Liver (tissue), 9 donors: ENCODE measurements around the gene DLGAP4. TPM values are rescaled to one million over a fixed set of nuclear protein-coding genes. Genes with fewer than 3 reads are reported as not detected.

ENCODE experiments used
- DNase-seq: peaks from one replicate; pipeline ENCODE4 v3.0.0-alpha.2; 2017; ENCODE audit warnings: low spot score
- H3K27ac ChIP-seq, 2 donors: one replicate each; pipeline ENCODE4 v1.7.0; 2013; ENCODE audit warnings: inconsistent platforms in 2 of 2, low read length in 2 of 2, control low read depth in 1 of 2, low read depth in 1 of 2, mild to moderate bottlenecking in 1 of 2
- H3K27me3 ChIP-seq, 4 donors: one replicate each; pipeline versions ENCODE4 v1.6.1 to v1.7.0; 2013; ENCODE audit warnings: low read length in 3 of 4, inconsistent platforms in 1 of 4, mild to moderate bottlenecking in 1 of 4, moderate library complexity in 1 of 4; ENCODE audit not compliant: control insufficient read depth in 4 of 4, insufficient read depth in 4 of 4
- H3K36me3 ChIP-seq, 4 donors: one replicate each; pipeline versions ENCODE4 v1.6.1 to v1.7.0; 2013; ENCODE audit warnings: low read length in 3 of 4, mild to moderate bottlenecking in 3 of 4, low read depth in 1 of 4, moderate library complexity in 1 of 4; ENCODE audit not compliant: control insufficient read depth in 4 of 4, insufficient read depth in 3 of 4
- H3K4me1 ChIP-seq, 4 donors: one replicate each; pipeline versions ENCODE4 v1.6.1 to v1.7.0; 2013; ENCODE audit warnings: low read length in 3 of 4, mild to moderate bottlenecking in 3 of 4, moderate library complexity in 1 of 4; ENCODE audit not compliant: control insufficient read depth in 4 of 4, insufficient read depth in 4 of 4
- H3K4me3 ChIP-seq, 3 donors: one replicate each; pipeline versions ENCODE4 v1.6.1 to v1.7.0; 2013; ENCODE audit warnings: low read length in 3 of 3, control low read depth in 1 of 3, low read depth in 1 of 3, mild to moderate bottlenecking in 1 of 3
- H3K9ac ChIP-seq, 2 donors: one replicate each; pipeline ENCODE4 v1.7.0; 2013; ENCODE audit warnings: low read length in 2 of 2, mild to moderate bottlenecking in 2 of 2, moderate library complexity in 2 of 2, control low read depth in 1 of 2, low read depth in 1 of 2
- H3K9me3 ChIP-seq, 4 donors: one replicate each; pipeline versions ENCODE4 v1.6.1 to v1.7.0; 2013; ENCODE audit warnings: low read length in 3 of 4; ENCODE audit not compliant: control insufficient read depth in 4 of 4
- EGR1 ChIP-seq, 2 donors: IDR thresholded peaks; 2 replicates each; pipeline ENCODE4 v1.6.1; 2016 to 2018; ENCODE audit warnings: antibody characterized with exemption in 2 of 2, low read depth in 2 of 2
- FOXA1 ChIP-seq: IDR thresholded peaks from 2 replicates; pipeline ENCODE4 v1.6.1; 2016; ENCODE audit warnings: antibody characterized with exemption
- FOXA2 ChIP-seq: IDR thresholded peaks from 2 replicates; pipeline ENCODE4 v1.6.1; 2016; ENCODE audit warnings: antibody characterized with exemption
- GABPA ChIP-seq, 2 donors: IDR thresholded peaks in 1 of 2; conservative IDR thresholded peaks in 1 of 2; 2 replicates each; pipeline ENCODE4 v1.6.1; 2016; ENCODE audit warnings: antibody characterized with exemption in 2 of 2, mild to moderate bottlenecking in 1 of 2, moderate library complexity in 1 of 2
- HNF4A ChIP-seq, 2 donors: conservative IDR thresholded peaks; 2 replicates each; pipeline ENCODE4 v1.6.1; 2016; ENCODE audit warnings: antibody characterized with exemption in 2 of 2, mild to moderate bottlenecking in 2 of 2
- HNF4G ChIP-seq: IDR thresholded peaks from 2 replicates; pipeline ENCODE4 v1.6.1; 2016; ENCODE audit warnings: antibody characterized with exemption
- JUND ChIP-seq, 2 donors: IDR thresholded peaks; 2 replicates each; pipeline ENCODE4 v1.6.1; 2016; ENCODE audit warnings: antibody characterized with exemption in 2 of 2
- NR2F2 ChIP-seq: IDR thresholded peaks from 2 replicates; pipeline ENCODE4 v1.6.1; 2016; ENCODE audit warnings: antibody characterized with exemption
- RAD21 ChIP-seq, 2 donors: IDR thresholded peaks; 2 replicates each; pipeline ENCODE4 v1.6.1; 2016; ENCODE audit warnings: antibody characterized with exemption in 2 of 2, mild to moderate bottlenecking in 2 of 2
- RXRA ChIP-seq, 2 donors: IDR thresholded peaks; 2 replicates each; pipeline ENCODE4 v1.6.1; 2017 to 2018; ENCODE audit warnings: antibody characterized with exemption in 2 of 2, mild to moderate bottlenecking in 1 of 2
- SP1 ChIP-seq: IDR thresholded peaks from 2 replicates; pipeline ENCODE4 v1.6.1; 2018; ENCODE audit warnings: antibody characterized with exemption, mild to moderate bottlenecking
- TAF1 ChIP-seq: conservative IDR thresholded peaks from 2 replicates; pipeline ENCODE4 v1.6.1; 2016; ENCODE audit warnings: antibody characterized with exemption, mild to moderate bottlenecking
- YY1 ChIP-seq: IDR thresholded peaks from 2 replicates; pipeline ENCODE4 v1.6.1; 2016; ENCODE audit warnings: antibody characterized with exemption, mild to moderate bottlenecking
- WGBS: extraction: QIAGEN DNeasy Blood & Tissue Kit; methylation state at CpG from one replicate; pipeline ENCODE4 v1.1.7; 2013; 5-methylcytosine and 5-hydroxymethylcytosine counted together
- polyA plus RNA-seq, 2 donors: library from polyadenylated mRNA; stranded (reverse) in 1 of 2; unstranded in 1 of 2; fragments of 200-250 nt in 1 of 2; fragments of >200 nt in 1 of 2; fragmentation: Nextera tagmentation in 1 of 2; extraction: Ambion mirVana in 1 of 2; gene quantifications; one replicate each; pipeline versions ENCODE4 v1.2.1 to v1.2.3, GENCODE V29; 2013 to 2015
- total RNA-seq, 2 donors: library from RNA; depleted of rRNA; stranded (reverse); fragments of >200 nt; gene quantifications; one replicate each; pipeline ENCODE4 v1.2.3, GENCODE V29; 2014
- TF ChIP-seq, protein P1 (sequence below): IDR thresholded peaks from 2 replicates; pipeline ENCODE4 v1.6.1; 2016; ENCODE audit warnings: antibody characterized with exemption
- TF ChIP-seq, protein P2 (sequence below): fragments of 150-350 bp; IDR thresholded peaks from 2 replicates; pipeline ENCODE4 v1.5.1; 2017; ENCODE audit warnings: improper control_type of control experiment, low read depth, low read length; ENCODE audit not compliant: missing input control
- TF ChIP-seq, protein P3 (sequence below): IDR thresholded peaks from 2 replicates; pipeline ENCODE4 v1.6.1; 2016; ENCODE audit warnings: antibody characterized with exemption
- TF ChIP-seq, protein P4 (sequence below): IDR thresholded peaks from 2 replicates; pipeline ENCODE4 v1.6.1; 2016; ENCODE audit warnings: antibody characterized with exemption
- TF ChIP-seq, protein P5 (sequence below): IDR thresholded peaks from 2 replicates; pipeline ENCODE4 v1.6.1; 2016; ENCODE audit warnings: antibody characterized with exemption, mild to moderate bottlenecking
- donor health status: healthy.
- donor health status: healthy.
- donor health status: healthy.
- donor health status: healthy.
- donor health status: healthy.

The DLGAP4 gene
- total and polyA plus RNA-seq, 4 donors: 2.9 to 18.7 (median 11.2) TPM

DNA sequence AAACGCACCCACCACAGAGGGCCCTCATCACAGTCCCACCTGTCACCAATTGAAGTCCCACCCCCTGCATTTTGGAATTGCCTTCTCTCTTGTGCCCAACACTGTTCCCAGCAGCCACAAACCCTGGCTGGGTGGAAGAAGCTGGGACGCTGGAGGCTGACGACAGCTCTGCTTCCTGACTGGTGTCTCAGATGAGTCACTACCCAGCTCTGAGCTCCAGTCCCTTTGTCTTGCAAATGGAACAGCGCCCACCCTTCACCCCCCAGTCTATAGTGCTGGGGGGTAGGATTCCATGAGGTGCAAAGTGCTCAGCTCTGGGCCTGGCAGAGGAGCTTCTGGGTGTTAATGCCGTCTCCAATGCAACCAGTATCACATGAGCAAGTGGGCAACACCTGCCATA is 85.3 kb downstream of the DLGAP4 start:
- Histone ChIP-seq H3K9me3 (no peaks in the 10 kb centered on the region), H3K27me3 (no peaks in the 10 kb centered on the region), H3K4me1 (no peaks in the 10 kb centered on the region), H3K27ac (no peak overlapping the region), H3K4me3 (no peak overlapping the region), H3K36me3 (no peaks in the 10 kb centered on the region), H3K9ac (no peak overlapping the region)
- WGBS: 44% methylated on average over 5 of the region's 5 CpGs
- no peak for DNase-seq
- no peak for TF ChIP-seq FOXA1
- TF ChIP-seq JUND (IDR thresholded peaks at IDR 0.05): no peak
- TF ChIP-seq GABPA (IDR thresholded peaks at IDR 0.05 in 1 of 2, conservative IDR thresholded peaks at IDR 0.05 in 1 of 2): no peak
- no peak for TF ChIP-seq EGR1 (IDR thresholded peaks at IDR 0.05; ENCODE audit: low read depth in 2 of 2)
- TF ChIP-seq NR2F2: no peak
- no peak for TF ChIP-seq HNF4G
- TF ChIP-seq, protein P1, sequence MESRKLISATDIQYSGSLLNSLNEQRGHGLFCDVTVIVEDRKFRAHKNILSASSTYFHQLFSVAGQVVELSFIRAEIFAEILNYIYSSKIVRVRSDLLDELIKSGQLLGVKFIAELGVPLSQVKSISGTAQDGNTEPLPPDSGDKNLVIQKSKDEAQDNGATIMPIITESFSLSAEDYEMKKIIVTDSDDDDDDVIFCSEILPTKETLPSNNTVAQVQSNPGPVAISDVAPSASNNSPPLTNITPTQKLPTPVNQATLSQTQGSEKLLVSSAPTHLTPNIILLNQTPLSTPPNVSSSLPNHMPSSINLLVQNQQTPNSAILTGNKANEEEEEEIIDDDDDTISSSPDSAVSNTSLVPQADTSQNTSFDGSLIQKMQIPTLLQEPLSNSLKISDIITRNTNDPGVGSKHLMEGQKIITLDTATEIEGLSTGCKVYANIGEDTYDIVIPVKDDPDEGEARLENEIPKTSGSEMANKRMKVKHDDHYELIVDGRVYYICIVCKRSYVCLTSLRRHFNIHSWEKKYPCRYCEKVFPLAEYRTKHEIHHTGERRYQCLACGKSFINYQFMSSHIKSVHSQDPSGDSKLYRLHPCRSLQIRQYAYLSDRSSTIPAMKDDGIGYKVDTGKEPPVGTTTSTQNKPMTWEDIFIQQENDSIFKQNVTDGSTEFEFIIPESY: no peak
- TF ChIP-seq FOXA2: no peak

DNA sequence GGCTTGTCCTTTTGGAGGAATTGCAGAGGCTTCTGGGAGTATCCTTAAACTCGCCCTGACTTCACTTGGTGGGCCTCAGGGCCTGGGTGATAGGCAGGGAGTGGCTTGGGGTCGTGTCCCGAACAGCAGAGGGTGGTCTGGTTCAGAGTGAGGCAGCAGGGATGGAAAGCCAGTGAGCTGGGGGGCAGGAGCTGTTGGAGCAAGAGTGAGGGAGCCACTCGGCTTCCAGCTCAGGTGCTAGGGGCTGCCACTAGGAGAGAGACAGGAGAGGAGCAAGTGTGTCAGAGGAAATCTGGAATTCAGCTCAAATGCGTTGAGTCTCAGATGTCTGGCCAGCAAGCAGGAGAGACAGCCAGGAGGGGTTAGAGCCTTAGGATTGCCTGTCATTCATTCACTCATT is 85.8 kb downstream of the DLGAP4 start:
- no peak overlapping the region for H3K4me3 ChIP-seq
- H3K36me3 ChIP-seq: no peaks in the 10 kb centered on the region
- no peak for DNase-seq
- TF ChIP-seq RAD21 (IDR thresholded peaks at IDR 0.05) (no peak), TAF1 (no peak), GABPA (IDR thresholded peaks at IDR 0.05 in 1 of 2, conservative IDR thresholded peaks at IDR 0.05 in 1 of 2) (no peak), HNF4A (conservative IDR thresholded peaks at IDR 0.05) (no peak), JUND (IDR thresholded peaks at IDR 0.05) (no peak), HNF4G (no peak), EGR1 (IDR thresholded peaks at IDR 0.05; ENCODE audit: low read depth in 2 of 2) (no peak), SP1 (no peak), RXRA (IDR thresholded peaks at IDR 0.05) (no peak), FOXA2 (no peak), YY1 (no peak), NR2F2 (no peak), FOXA1 (no peak)
- TF ChIP-seq, protein P2, sequence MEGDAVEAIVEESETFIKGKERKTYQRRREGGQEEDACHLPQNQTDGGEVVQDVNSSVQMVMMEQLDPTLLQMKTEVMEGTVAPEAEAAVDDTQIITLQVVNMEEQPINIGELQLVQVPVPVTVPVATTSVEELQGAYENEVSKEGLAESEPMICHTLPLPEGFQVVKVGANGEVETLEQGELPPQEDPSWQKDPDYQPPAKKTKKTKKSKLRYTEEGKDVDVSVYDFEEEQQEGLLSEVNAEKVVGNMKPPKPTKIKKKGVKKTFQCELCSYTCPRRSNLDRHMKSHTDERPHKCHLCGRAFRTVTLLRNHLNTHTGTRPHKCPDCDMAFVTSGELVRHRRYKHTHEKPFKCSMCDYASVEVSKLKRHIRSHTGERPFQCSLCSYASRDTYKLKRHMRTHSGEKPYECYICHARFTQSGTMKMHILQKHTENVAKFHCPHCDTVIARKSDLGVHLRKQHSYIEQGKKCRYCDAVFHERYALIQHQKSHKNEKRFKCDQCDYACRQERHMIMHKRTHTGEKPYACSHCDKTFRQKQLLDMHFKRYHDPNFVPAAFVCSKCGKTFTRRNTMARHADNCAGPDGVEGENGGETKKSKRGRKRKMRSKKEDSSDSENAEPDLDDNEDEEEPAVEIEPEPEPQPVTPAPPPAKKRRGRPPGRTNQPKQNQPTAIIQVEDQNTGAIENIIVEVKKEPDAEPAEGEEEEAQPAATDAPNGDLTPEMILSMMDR: no peak
- TF ChIP-seq, protein P3, sequence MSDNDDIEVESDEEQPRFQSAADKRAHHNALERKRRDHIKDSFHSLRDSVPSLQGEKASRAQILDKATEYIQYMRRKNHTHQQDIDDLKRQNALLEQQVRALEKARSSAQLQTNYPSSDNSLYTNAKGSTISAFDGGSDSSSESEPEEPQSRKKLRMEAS: no peak
- TF ChIP-seq, protein P1: no peak
- TF ChIP-seq, protein P4, sequence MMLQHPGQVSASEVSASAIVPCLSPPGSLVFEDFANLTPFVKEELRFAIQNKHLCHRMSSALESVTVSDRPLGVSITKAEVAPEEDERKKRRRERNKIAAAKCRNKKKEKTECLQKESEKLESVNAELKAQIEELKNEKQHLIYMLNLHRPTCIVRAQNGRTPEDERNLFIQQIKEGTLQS: no peak
- TF ChIP-seq, protein P5, sequence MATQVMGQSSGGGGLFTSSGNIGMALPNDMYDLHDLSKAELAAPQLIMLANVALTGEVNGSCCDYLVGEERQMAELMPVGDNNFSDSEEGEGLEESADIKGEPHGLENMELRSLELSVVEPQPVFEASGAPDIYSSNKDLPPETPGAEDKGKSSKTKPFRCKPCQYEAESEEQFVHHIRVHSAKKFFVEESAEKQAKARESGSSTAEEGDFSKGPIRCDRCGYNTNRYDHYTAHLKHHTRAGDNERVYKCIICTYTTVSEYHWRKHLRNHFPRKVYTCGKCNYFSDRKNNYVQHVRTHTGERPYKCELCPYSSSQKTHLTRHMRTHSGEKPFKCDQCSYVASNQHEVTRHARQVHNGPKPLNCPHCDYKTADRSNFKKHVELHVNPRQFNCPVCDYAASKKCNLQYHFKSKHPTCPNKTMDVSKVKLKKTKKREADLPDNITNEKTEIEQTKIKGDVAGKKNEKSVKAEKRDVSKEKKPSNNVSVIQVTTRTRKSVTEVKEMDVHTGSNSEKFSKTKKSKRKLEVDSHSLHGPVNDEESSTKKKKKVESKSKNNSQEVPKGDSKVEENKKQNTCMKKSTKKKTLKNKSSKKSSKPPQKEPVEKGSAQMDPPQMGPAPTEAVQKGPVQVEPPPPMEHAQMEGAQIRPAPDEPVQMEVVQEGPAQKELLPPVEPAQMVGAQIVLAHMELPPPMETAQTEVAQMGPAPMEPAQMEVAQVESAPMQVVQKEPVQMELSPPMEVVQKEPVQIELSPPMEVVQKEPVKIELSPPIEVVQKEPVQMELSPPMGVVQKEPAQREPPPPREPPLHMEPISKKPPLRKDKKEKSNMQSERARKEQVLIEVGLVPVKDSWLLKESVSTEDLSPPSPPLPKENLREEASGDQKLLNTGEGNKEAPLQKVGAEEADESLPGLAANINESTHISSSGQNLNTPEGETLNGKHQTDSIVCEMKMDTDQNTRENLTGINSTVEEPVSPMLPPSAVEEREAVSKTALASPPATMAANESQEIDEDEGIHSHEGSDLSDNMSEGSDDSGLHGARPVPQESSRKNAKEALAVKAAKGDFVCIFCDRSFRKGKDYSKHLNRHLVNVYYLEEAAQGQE: no peak
- H3K9me3 ChIP-seq: no peaks in the 10 kb centered on the region
- H3K27me3 ChIP-seq: no peaks in the 10 kb centered on the region
- 62% methylated on average over 5 of the region's 5 CpGs for WGBS
- H3K4me1 ChIP-seq: no peaks in the 10 kb centered on the region
- no peak overlapping the region for H3K9ac ChIP-seq
- H3K27ac ChIP-seq: no peak overlapping the region
